ENCODE measurements around the gene AGA. TPM values are rescaled to one million over a fixed set of nuclear protein-coding genes. Genes with fewer than 3 reads are reported as not detected.

Gene AGA
- total and polyA plus RNA-seq, 2 of the 13 experiments (the other 11 are each of a cell fraction or from before 2014, with no cell fraction given), result 21.9 to 22.3 TPM

GRCh38 chr4:177483271-177483670 lies 41.0 kb upstream of the AGA start:
- Histone ChIP-seq H3K27ac (ENCODE audit: extremely low read length, insufficient read depth, low read length) (no peak overlapping the region), H4K20me1 (ENCODE audit: insufficient read depth, low read length) (no peaks in the 10 kb centered on the region), H3K4me1 (ENCODE audit: insufficient read depth, low read length) (no peaks in the 10 kb centered on the region), H2AFZ (ENCODE audit: low read length) (no peak overlapping the region), H3K36me3 (replicated peaks in 1 of 2; ENCODE audit: control insufficient read depth in 1 of 2, insufficient read depth in 2 of 2, low read length in 2 of 2) (no peaks in the 10 kb centered on the region), H3K79me2 (ENCODE audit: insufficient read depth, low read length) (no peaks in the 10 kb centered on the region), H3K4me3 (replicated peaks in 1 of 3; ENCODE audit: insufficient read depth in 1 of 3, low read depth in 2 of 3, low read length in 3 of 3) (no peak overlapping the region), H3K9me3 (ENCODE audit: low read length) (no peaks in the 10 kb centered on the region), H3K27me3 (ENCODE audit: control insufficient read depth in 1 of 2, insufficient read depth in 2 of 2, low read length in 2 of 2) (no peaks in the 10 kb centered on the region), H3K4me2 (ENCODE audit: low read depth, low read length) (no peak overlapping the region), H3K9ac (ENCODE audit: insufficient read depth, low read depth, low read length) (no peak overlapping the region)
- CTCF ChIA-PET (ENCODE audit: low intra/inter-chr PET ratio, low total read pairs), result no interaction called here
- POLR2A ChIA-PET, result no interaction called here
- FAIRE-seq (no peak), DNase-seq (ENCODE audit: low spot score) (no peak), ATAC-seq (no peak)
- in situ Hi-C loops (cut with HindIII; ENCODE audit: extremely low pct_ligation_motif_present, low pct_unique_long_range_greater_than_20kb), result no loop called here
- no TSS peak for BruUV-seq (replicated peaks)
- intact Hi-C loops (cut with micrococcal nuclease; ENCODE audit: unreplicated experiment), result no loop called here
- 0% methylated on average over 1 of the region's 1 CpG for WGBS (ENCODE audit: low lambda C conversion rate)
- TF ChIP-seq PREB (CRISPR knock-in tag; IDR thresholded peaks at IDR 0.05) (no peak), ZNF501 (CRISPR knock-in tag; IDR thresholded peaks at IDR 0.05) (no peak), DMAP1 (CRISPR knock-in tag; IDR thresholded peaks at IDR 0.05) (no peak), KLF16 (CRISPR knock-in tag; IDR thresholded peaks at IDR 0.05) (no peak), E2F2 (CRISPR knock-in tag; IDR thresholded peaks at IDR 0.05; ENCODE audit: borderline replicate concordance) (no peak), MYNN (CRISPR knock-in tag; IDR thresholded peaks at IDR 0.05; ENCODE audit: low read depth) (no peak), FLYWCH1 (CRISPR knock-in tag; IDR thresholded peaks at IDR 0.05) (no peak), LCORL (IDR thresholded peaks at IDR 0.05) (no peak), LCORL (CRISPR knock-in tag; IDR thresholded peaks at IDR 0.05) (no peak), ZNF143 (CRISPR knock-in tag; IDR thresholded peaks at IDR 0.05) (no peak), ZNF609 (CRISPR knock-in tag; IDR thresholded peaks at IDR 0.05; ENCODE audit: borderline replicate concordance) (no peak), PRDM4 (CRISPR knock-in tag; IDR thresholded peaks at IDR 0.05; ENCODE audit: borderline replicate concordance) (no peak), TCF7 (IDR thresholded peaks at IDR 0.05; ENCODE audit: low read depth) (no peak), ZBTB42 (CRISPR knock-in tag; IDR thresholded peaks at IDR 0.05) (no peak), NFE2 (CRISPR knock-in tag; IDR thresholded peaks at IDR 0.05) (no peak), NAIF1 (CRISPR knock-in tag; IDR thresholded peaks at IDR 0.05; ENCODE audit: borderline replicate concordance) (no peak), CENPBD1 (CRISPR knock-in tag; IDR thresholded peaks at IDR 0.05; ENCODE audit: borderline replicate concordance, low read depth) (no peak)

All from HepG2 (cell line).